AG04450 (cell line): ENCODE results near the gene ACOXL. TPM values are rescaled to one million over a fixed set of nuclear protein-coding genes. Genes with fewer than 3 reads are reported as not detected.

Experiments
- CTCF ChIA-PET: fragments of 300-600, 350-600 bp; formaldehyde crosslinking; extraction: SDS; loops from one replicate; lab custom pipeline; 2022; ENCODE audit warnings: antibody characterized with exemption, inconsistent platforms; lab: Charles Lee
- POLR2A ChIA-PET: fragments of 350-600 bp; formaldehyde crosslinking; extraction: SDS; loops from one replicate; lab custom pipeline; 2021; ENCODE audit warnings: antibody characterized with exemption, inconsistent platforms; lab: Yijun Ruan, JAX
- DNase-seq: peaks from one replicate; pipeline ENCODE4 v3.0.0-alpha.2; 2011; ENCODE audit warnings: low read depth, low spot score
- H3K27ac ChIP-seq: one replicate; pipeline ENCODE4 v1.5.1; 2012; ENCODE audit warnings: low read depth, low read length, control low read depth
- H3K27me3 ChIP-seq: one replicate; pipeline ENCODE4 v1.6.0; 2012; ENCODE audit warnings: low read length; ENCODE audit not compliant: control insufficient read depth, insufficient read depth
- H3K4me3 ChIP-seq: 2 replicates; pipeline ENCODE4 v1.5.1; 2011; ENCODE audit warnings: mild to moderate bottlenecking, low read depth, low read length, control low read depth
- H3K9me3 ChIP-seq: 2 replicates; pipeline ENCODE4 v1.5.1; 2012; ENCODE audit warnings: low read length; ENCODE audit not compliant: control insufficient read depth, insufficient read depth
- polyA plus RNA-seq: library from polyadenylated mRNA; depleted of rRNA; stranded (reverse); fragments of >200 nt; gene quantifications from 2 replicates; pipeline ENCODE4 v1.2.3, GENCODE V29; 2011
- TF ChIP-seq, protein P1 (sequence below): IDR thresholded peaks from 2 replicates; pipeline ENCODE4 v1.5.1; 2011; ENCODE audit warnings: low read depth, low read length, control low read depth, inconsistent platforms

Gene ACOXL
- polyA plus RNA-seq, 1 experiment: not detected

DNA sequence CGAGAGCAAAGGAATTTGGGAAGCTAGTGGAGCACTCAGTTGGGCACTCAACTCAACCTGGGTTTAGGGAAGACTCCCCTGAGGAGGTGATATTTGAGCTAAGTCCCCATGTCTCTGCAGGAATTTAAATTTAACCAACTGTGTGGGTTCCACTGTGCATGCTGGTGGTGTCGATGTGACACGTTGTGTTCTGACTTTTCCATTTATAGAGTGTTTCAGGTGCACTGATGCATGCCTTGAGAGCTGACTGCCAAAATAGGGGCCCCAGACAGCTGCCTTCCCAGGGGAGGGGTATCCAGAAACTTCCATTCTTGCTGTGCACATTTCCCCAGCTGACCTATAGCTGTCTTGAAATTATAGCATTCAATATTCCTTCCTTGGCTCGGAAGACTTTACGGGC, 324.7 kb downstream of the ACOXL start:
- Histone ChIP-seq H3K27ac (no peak overlapping the region), H3K9me3 (no peaks in the 10 kb centered on the region), H3K27me3 (peaks cover 34% of the 10 kb centered on the region), H3K4me3 (no peak overlapping the region)
- ChIA-PET POLR2A (interaction anchor here (0.6 kb wide), 1 partner anchor 17 kb away, joined by 3 read pairs; no protein-coding TSS in a partner anchor), CTCF (no interaction called here)
- no peak for DNase-seq
- TF ChIP-seq, protein P1, sequence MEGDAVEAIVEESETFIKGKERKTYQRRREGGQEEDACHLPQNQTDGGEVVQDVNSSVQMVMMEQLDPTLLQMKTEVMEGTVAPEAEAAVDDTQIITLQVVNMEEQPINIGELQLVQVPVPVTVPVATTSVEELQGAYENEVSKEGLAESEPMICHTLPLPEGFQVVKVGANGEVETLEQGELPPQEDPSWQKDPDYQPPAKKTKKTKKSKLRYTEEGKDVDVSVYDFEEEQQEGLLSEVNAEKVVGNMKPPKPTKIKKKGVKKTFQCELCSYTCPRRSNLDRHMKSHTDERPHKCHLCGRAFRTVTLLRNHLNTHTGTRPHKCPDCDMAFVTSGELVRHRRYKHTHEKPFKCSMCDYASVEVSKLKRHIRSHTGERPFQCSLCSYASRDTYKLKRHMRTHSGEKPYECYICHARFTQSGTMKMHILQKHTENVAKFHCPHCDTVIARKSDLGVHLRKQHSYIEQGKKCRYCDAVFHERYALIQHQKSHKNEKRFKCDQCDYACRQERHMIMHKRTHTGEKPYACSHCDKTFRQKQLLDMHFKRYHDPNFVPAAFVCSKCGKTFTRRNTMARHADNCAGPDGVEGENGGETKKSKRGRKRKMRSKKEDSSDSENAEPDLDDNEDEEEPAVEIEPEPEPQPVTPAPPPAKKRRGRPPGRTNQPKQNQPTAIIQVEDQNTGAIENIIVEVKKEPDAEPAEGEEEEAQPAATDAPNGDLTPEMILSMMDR: no peak

DNA sequence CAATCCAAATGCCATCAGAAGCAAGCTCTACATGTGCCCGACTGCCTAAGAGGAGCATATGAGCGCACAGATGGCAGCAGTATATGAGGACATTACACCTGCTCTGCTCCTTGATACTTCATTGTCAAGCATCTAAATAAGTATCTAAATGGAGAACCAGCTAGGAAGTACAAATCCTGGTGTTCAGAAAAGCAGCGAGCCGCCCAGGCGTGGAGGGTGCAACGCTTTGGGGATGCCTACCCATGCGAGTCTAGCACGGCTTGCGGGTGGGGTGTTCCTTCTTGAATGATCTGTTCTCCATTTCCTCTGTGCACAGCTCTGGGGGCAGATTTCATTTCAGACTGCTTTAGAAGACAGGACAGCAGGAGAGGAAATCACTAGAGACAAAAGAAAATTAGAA, 325.3 kb downstream of the ACOXL start:
- TF ChIP-seq, protein P1: no peak
- H3K9me3 ChIP-seq: no peaks in the 10 kb centered on the region
- ChIA-PET POLR2A (no interaction called here), CTCF (no interaction called here)
- H3K27ac ChIP-seq: no peak overlapping the region
- no peak overlapping the region for H3K4me3 ChIP-seq
- no peak for DNase-seq
- peaks cover 31% of the 10 kb centered on the region for H3K27me3 ChIP-seq

DNA sequence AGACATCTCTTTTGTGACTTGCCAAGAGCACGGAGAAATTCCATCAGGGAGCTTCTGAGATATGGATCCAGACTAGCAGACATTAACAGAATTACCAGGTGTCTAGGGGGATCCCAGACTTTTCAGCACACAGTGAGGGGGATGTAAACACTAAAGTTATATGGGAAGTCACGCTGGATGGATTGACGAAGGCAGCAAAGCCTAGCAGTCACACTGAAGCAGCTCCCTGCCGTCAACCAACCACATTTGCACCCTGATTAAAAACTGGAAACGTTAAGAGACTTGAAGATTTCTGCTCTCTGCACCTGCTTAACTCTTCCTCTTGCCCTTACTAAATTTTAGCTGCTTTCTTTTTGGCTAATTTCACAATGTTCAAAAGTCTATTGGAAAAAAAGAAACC, 325.9 kb downstream of the ACOXL start:
- CTCF ChIA-PET: no interaction called here
- POLR2A ChIA-PET: no interaction called here
- peaks cover 31% of the 10 kb centered on the region for H3K27me3 ChIP-seq
- TF ChIP-seq, protein P1: no peak
- no peak for DNase-seq
- H3K9me3 ChIP-seq: no peaks in the 10 kb centered on the region
- no peak overlapping the region for H3K27ac ChIP-seq
- H3K4me3 ChIP-seq: no peak overlapping the region

DNA sequence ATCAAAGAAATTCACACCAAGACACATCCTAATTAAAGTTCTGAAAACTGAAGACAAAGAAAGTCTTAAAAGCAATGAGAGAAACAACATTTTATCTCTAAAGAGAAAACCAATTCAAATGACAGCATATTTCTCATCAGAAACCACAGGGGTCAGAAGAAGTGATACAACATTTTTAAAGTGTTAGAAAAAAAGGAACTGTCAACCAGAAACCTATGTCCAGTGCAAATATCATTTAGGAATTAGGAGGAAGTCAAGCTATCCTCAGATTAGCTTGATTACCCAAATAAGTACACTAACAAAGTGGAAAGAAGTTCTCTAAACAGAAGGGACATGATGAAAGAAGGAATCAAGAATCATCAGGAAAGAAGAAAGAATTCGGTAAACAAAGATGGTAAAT, 328.8 kb downstream of the ACOXL start:
- Histone ChIP-seq H3K27ac (no peak overlapping the region), H3K4me3 (no peak overlapping the region), H3K9me3 (no peaks in the 10 kb centered on the region), H3K27me3 (peaks cover 17% of the 10 kb centered on the region)
- POLR2A ChIA-PET: no interaction called here
- CTCF ChIA-PET: no interaction called here
- no peak for DNase-seq
- TF ChIP-seq, protein P1: no peak

DNA sequence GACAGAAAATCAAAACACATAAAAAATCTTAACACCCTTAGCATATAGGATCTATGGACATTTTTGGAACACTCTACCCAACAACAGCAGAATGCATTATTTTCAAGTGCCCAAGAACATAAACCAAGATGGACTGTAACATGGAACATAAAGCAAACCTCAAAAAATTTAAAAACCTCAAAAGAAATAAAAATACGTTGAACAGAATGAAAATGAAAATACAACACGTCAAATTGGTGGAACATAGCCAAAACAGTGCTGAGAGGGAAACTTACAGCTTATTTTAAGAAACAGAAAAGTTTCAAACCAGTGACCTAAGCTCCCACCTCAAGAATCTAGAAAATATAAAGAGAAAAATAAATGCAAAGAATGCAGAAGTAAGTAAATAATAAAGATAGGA, 330.0 kb downstream of the ACOXL start:
- Histone ChIP-seq H3K9me3 (no peaks in the 10 kb centered on the region), H3K27ac (no peak overlapping the region), H3K27me3 (peaks cover 13% of the 10 kb centered on the region), H3K4me3 (no peak overlapping the region)
- no peak for DNase-seq
- POLR2A ChIA-PET: no interaction called here
- CTCF ChIA-PET: no interaction called here
- TF ChIP-seq, protein P1: no peak
